ENCODE measurements around the gene PLA2G4E.
A peak's percentile ranks its signal among the peaks of the same experiment; 100 is the strongest.

Gene PLA2G4E

DNA sequence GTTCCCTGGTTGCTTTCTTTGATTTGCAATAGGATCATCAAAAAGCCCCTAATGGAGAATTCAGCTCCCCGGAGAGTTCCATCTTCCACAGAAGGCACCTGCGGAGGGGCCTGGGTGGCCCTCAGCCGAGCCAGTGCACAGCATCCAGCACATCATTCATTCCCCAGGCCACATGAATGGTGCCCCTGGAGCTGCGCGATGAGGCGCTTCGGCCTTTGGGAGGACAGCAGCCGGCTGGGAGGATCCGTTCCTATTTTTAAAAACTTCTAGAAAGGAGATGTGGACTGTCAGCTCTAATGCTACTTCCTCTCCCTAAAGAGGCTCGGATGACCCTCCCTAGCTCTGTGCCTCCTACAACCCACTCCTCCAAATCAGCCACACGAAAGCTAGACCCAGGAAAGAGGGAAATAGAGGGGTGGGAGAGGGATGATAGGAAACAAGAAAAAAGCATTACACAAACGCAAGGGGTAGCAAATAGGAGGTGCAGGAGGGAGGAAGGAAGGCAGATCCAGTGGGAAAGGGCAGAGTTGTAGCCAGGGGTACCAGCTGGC lies 68.8 kb downstream of the PLA2G4E start:
- DNase-seq: no peak

DNA sequence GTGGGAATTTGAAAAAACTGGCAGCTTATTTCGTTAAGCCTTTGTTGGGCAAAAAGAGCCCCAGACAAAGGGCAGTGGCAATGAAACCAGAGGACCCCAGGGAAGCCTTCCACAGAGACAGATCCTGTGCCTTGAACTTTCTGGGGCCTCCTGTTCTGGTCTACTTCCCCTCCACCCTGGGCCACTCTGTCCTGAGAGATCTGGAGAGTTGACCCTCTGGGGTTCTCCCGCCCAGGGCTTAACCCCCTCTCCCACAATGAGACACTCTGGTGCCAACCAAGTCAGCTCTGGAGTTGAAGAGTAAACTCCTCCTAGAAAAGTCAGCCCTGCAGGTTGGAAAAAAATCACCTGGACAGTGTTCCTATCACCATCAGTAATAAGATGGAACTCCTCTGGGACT lies 69.3 kb downstream of the PLA2G4E start:
- no peak for DNase-seq

DNA sequence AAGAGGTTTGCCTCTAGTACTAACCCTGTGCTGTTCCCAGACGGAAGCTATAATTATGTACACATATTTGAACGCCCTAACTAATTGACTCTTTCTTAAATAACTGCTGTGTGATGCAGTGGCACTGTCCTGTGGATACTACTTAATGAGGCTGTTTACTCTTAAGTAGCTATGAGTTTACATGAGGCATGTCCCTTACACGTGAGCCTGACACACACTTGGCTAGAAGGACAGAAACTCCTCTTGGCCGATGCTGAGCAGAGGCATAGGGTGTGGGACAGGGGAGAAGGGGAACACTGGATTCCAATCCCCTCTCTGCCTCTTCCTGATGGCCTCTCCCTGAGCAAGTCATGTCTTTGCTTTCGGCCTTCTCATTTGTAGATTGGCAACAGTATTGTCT lies 70.4 kb downstream of the PLA2G4E start:
- no peak for DNase-seq

DNA sequence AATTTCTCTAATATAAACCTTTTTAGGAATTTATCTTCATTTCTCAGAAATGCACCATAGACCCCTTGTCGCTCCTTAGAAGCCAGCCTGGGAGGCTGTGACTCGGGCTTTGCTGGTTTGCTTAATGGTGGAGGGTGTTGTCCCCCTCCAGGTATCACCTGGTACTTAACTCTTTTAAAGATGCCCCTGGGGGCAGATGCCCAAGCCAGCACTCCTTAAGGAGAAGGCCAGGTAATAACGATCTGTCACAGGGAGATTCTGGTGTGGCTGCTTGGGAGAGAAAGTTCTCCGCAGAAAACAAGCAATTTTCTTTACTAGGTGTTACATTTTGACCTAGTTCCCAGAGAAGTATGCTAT lies 70.7 kb downstream of the PLA2G4E start:
- DNase-seq: no peak

- DNase-seq: no peak
Observed at GRCh38 chr15:41949401-41950126, 71.3 kb downstream of the PLA2G4E start.

DNA sequence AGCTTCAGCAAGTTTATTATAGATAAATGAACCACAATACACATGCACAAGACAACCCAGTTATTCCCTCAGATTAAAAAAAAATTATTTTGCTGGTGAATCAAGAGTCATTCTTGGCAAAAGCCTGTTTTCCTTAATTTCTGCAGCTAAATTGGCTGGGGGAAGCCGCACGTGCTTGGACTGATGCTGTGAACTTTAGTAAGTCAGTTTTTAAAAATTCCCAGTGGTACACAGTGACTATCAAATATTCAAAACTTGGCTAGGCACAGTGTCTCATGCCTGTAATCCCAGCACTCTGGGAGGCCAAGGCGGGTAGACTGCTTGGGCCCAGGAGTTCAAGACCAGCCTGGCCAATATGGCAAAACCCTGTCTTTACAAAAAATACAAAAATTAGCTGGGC lies 72.4 kb downstream of the PLA2G4E start:
- DNase-seq: no peak

GRCh38 chr15:41946970-41947369 lies 73.9 kb downstream of the PLA2G4E start:
- DNase-seq: no peak

- DNase-seq: no peak
Observed at GRCh38 chr15:41945731-41946130, 75.1 kb downstream of the PLA2G4E start.

- no peak for DNase-seq
Observed at GRCh38 chr15:41945221-41945620, 75.6 kb downstream of the PLA2G4E start.

- DNase-seq: peak; percentile 95
Observed at GRCh38 chr15:41944313-41944940, 76.4 kb downstream of the PLA2G4E start.

- DNase-seq: no peak
Observed at GRCh38 chr15:41943543-41944312, 77.1 kb downstream of the PLA2G4E start.

DNA sequence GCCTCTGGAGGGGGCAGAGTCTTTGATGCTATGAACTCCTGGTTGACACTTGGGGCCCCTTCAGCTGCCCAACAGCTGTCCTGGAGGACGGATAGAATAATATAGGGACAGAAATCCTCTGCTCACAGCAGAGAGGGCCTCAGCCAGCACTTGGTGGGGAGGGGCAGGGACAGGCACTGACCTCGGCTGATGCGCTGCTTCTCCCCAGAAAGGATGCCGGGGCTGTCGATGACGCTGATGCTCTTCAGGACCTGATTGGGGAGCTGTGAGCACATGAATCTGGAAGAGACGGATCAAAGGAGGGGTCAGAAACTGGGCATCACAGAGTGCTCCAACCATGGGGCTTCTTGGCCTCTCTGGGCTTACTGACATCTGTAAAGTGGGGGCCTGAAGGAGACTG lies 78.0 kb downstream of the PLA2G4E start:
- DNase-seq: no peak

- DNase-seq: no peak
Observed at GRCh38 chr15:41941644-41942415, 79.0 kb downstream of the PLA2G4E start.

DNA sequence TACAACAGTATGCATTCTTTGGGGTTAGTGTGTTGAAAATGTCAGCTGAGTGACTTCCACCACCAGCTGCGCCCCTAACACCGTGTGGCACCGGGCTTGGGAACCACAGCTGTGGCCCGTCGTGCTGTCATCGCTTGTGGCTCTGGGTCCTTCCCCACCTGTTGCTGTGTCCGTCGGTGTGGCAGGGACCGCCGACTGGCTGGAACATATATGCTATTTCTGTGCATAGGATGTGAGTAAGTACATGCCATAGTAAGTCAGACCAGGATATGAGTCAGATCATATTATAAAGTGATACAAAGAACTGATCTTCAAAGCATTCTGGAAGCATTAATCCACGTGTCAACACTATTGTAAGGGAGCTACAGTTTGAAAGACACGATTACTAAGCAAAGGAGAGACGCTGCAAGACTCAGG lies 80.4 kb downstream of the PLA2G4E start:
- DNase-seq: peak; percentile 91

- no peak for DNase-seq
Observed at GRCh38 chr15:41939986-41940385, 80.9 kb downstream of the PLA2G4E start.

DNA sequence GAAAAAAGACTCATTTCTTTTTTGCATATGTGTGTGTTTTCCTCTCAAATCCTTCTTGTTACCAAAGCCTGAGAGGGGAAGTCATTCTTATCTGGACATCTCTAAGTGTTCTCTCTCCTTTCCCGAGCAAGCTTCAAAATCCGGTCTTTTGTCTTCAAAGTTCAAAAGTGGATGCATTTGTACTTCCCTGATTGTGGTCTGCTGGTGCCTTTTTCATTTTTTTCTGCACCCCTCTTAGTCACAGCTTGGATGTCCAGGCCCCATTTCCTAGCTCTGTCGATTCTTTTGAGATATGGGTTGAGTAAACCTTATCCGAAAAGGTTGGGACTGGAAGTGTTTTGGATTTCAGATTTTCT lies 83.3 kb downstream of the PLA2G4E start:
- DNase-seq: no peak

DNA sequence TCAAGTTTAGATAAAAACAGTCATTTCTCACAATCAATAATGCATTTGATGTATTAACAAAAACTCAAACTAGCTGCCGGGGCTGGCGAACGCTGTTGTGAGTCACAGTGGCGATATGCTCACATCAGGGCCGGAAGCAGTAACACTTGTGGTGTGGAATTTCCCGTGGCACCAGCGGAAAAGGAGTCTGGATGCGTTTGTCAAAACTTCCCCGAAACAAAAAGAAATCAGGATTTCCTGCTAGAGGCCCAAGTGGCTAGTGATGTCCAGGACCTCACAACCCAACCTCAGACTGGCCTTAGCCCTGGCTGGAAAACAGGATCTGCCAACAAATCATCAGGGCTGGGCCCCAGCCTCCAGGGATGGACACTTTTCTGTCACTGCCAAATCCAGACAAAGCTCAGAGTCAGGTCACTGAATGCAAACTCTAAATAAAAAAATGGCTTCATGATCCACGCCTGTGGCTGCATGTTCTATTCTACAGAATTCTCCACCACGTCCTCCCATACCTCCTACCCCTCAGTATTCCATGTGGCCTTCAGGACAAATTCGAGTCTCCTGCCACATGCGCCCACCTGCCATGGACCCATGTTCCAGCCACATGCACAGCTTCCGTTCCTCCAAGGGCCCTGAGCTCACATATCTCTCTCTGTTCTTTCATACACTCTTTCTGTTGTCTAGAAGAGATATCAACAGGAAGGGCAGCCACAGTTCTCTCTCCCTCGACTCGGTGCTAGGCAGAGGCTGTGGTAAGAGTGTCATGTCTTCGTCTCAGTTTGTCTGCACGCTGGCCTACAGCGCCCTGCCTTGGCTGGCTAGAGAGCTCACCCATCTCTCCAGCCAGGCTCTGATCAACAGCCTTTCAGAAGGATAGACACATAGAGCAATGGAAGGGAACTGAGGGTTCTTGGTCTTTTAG lies 83.9 kb downstream of the PLA2G4E start:
- DNase-seq: no peak

GRCh38 chr15:41936155-41936554 lies 84.7 kb downstream of the PLA2G4E start:
- DNase-seq: no peak

- DNase-seq: no peak
Observed at GRCh38 chr15:41935566-41936020, 85.2 kb downstream of the PLA2G4E start.

DNA sequence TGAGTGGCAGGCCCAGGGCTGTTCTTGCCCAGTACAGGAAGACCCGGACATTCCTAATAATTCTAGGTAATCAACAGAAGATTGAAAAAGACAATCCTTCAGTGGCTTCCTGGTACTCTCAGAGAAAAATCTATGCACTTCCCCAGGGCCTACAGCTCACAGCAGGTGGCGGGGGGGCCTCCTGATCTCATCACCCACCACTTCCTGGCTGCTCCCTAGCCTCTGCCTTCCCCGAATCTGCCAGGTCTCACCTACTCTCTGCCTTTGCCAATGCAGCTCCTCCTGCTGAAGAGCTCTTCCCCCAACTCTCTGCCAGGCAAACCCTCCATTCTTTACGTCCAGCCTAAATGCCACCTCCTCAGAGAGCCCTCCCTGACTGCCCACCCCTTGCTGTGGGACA lies 86.0 kb downstream of the PLA2G4E start:
- DNase-seq: peak; percentile 38

GRCh38 chr15:41933771-41934170 lies 87.1 kb downstream of the PLA2G4E start:
- no peak for DNase-seq

DNA sequence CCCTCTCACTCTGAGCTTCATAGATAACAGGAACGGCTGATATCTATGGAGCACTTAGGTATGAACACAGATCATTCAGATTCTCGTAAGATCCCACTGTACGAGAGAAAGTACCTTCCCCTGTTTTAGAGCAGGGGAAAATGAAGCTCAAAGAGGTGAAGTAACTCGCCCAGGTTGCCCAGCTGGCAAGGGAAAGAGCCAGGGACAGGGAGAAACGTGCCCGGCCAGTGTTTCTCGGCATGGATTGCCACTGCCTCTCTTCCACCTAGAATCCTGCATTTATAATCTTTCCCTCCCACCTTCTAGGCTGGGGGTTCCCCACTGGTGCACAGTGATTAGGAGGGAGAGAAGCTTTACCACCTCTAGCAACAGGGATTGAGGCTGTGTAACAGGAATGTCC lies 87.5 kb downstream of the PLA2G4E start:
- DNase-seq: no peak

All from fibroblast of skin of right quadriceps (primary cell).